Measurements from ENCODE around the gene CDH12. TPM values are rescaled to one million over a fixed set of nuclear protein-coding genes. Genes with fewer than 3 reads are reported as not detected.
"Not testable (repeated sequence)": the region's sequence is repeated elsewhere in the genome, so short reads cannot be mapped to it uniquely, and the experiment has no call there.

The CDH12 gene
- total RNA-seq, 1 experiment from 2014 or later = not detected

GRCh38 chr5:22188651-22189050, 664.5 kb downstream of the CDH12 start:
- DNase-seq (ENCODE audit: extremely low read depth, low read depth) = not testable (repeated sequence)

- not testable (repeated sequence) for DNase-seq (ENCODE audit: extremely low read depth, low read depth)
Measured at GRCh38 chr5:22187632-22188228, 665.4 kb downstream of the CDH12 start.

- DNase-seq (ENCODE audit: extremely low read depth, low read depth) = not testable (repeated sequence)
Measured at GRCh38 chr5:22169226-22169625, 683.9 kb downstream of the CDH12 start.

DNA sequence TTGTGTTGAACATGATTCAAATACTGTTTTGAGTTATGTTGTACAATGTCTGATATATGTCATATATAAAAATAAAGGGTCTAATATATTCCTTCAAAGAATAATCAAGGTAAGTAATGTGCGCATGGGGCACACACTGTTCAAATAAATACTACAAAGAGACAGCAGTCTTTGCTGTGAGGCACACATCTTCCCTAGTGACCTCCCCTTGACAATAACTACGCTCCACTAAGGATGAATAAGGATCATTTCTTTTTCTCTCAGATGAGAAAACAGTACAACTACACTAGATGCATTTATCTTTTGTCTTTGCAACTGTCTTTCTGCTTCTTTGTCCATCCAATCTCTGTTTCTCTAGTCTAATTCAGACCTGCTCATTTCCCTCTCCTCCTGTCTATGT, 684.4 kb downstream of the CDH12 start:
- not testable (repeated sequence) for DNase-seq (ENCODE audit: extremely low read depth, low read depth)

- DNase-seq (ENCODE audit: extremely low read depth, low read depth) = not testable (repeated sequence)
Measured at GRCh38 chr5:22165931-22166330, 687.2 kb downstream of the CDH12 start.

GRCh38 chr5:22164910-22165748, 688.0 kb downstream of the CDH12 start:
- DNase-seq (ENCODE audit: extremely low read depth, low read depth) = not testable (repeated sequence)

- not testable (repeated sequence) for DNase-seq (ENCODE audit: extremely low read depth, low read depth)
Measured at GRCh38 chr5:22156953-22157352, 696.2 kb downstream of the CDH12 start.

GRCh38 chr5:22154779-22155178, 698.4 kb downstream of the CDH12 start:
- DNase-seq (ENCODE audit: extremely low read depth, low read depth) = not testable (repeated sequence)

DNA sequence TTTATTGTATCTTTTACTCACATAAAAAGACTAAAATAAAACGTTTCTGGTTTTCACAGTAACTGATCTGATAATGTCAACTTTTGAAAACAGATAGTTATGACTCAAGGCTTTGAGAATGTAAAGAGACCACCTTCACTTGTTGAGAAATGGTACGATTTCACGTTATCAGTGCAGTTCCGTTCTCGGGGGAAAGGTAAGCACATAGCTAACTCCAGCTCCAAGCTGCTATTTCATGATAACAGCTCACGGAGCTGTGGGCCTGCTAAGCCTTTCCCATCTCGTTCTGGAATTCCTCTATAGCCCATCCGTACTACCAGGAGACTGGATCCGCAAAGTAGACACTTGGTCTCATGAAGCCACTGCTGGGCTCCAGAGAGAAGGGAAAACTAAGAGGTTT, 701.3 kb downstream of the CDH12 start:
- not testable (repeated sequence) for DNase-seq (ENCODE audit: extremely low read depth, low read depth)

GRCh38 chr5:22140418-22140817, 712.7 kb downstream of the CDH12 start:
- not testable (repeated sequence) for DNase-seq (ENCODE audit: extremely low read depth, low read depth)

- DNase-seq (ENCODE audit: extremely low read depth, low read depth) = not testable (repeated sequence)
Measured at GRCh38 chr5:22139662-22140300, 713.4 kb downstream of the CDH12 start.

- DNase-seq (ENCODE audit: extremely low read depth, low read depth) = no peak
Measured at GRCh38 chr5:22111320-22111719, 741.8 kb downstream of the CDH12 start.

DNA sequence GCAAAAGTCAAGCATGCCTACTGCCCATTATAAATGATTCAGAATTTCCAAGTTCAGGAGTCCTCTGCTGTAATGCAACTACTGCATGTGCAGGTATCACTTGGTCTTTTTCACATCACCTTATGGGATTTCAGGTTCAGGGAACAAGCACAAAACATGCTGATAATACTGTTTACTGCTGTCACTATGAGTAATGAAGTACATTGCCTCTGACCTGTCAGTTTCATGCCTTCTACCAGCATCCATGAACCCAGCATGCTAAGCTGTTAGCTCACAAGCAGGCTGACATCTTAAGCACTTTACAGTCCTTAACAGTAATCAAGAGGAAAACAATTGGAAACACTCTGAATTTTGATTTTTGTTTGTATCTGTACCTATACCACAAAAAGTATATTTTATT, 743.8 kb downstream of the CDH12 start:
- DNase-seq (ENCODE audit: extremely low read depth, low read depth) = no peak

DNA sequence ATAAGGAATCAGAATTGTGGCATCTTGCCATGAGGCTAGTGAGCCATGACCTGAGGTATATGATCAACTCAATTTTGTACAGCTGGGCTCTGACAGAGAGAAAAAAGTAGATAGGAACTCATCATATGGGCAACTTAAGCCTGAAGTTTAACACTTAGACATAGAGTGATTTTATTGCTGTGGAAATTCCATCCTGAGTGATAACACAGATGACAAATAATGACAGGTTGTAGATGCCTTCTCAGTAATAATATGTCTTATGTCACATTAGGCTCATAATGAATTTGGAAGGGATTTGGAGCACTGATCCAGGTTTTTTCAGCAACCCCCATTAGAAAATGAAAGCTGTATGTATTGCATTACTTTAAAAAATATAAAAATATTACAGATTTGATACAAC, 744.6 kb downstream of the CDH12 start:
- DNase-seq (ENCODE audit: extremely low read depth, low read depth) = no peak

- DNase-seq (ENCODE audit: extremely low read depth, low read depth) = no peak
Measured at GRCh38 chr5:22102823-22103359, 750.3 kb downstream of the CDH12 start.

DNA sequence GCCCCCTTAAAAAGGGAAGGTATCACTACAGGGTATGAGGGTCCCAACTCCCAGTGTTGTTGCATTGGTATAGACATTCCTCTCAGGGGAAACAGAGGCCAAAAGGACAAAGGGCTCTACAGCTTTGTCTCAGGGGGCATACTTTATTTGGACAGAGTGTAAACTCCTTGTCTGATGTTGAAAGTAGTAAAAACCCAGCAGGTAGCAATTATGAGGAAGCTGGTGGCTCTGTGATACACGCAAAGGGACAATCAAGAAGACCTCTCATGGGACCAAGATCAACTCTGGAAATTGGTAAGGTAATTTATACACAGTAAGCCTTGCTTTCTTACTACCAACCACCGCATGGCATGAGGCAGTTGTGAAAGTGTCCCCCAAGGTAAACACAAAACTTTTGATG, 764.6 kb downstream of the CDH12 start:
- no peak for DNase-seq (ENCODE audit: extremely low read depth, low read depth)

DNA sequence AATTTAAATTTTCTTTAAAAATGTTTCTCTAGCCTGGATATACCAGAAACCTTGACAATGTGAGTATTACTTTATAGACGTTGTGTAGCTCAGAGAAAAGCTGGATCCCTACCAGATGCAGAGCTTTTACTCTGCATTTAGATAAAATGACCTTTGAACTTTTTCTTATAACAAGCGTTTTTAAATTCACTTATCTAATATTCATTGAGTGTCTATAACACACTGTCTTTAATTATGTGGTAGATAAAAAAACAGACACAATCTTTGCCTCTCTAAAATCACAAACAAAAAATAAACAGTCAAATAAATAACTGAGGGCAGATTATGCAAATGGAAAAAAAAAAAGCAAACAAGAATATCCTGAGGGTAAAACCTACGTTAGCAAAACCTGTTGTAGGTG, 773.6 kb downstream of the CDH12 start:
- no peak for DNase-seq (ENCODE audit: extremely low read depth, low read depth)

GRCh38 chr5:22079002-22079401, 774.1 kb downstream of the CDH12 start:
- no peak for DNase-seq (ENCODE audit: extremely low read depth, low read depth)

GRCh38 chr5:22076586-22076985, 776.6 kb downstream of the CDH12 start:
- no peak for DNase-seq (ENCODE audit: extremely low read depth, low read depth)

- DNase-seq (ENCODE audit: extremely low read depth, low read depth) = no peak
Measured at GRCh38 chr5:22070186-22070728, 782.9 kb downstream of the CDH12 start.

- DNase-seq (ENCODE audit: extremely low read depth, low read depth) = no peak
Measured at GRCh38 chr5:22063717-22064116, 789.4 kb downstream of the CDH12 start.

Data from NCI-H460 (cell line).